ENCODE results near the gene C1orf21. TPM values are rescaled to one million over a fixed set of nuclear protein-coding genes. Genes with fewer than 3 reads are reported as not detected.
"Not testable (repeated sequence)": the region's sequence is repeated elsewhere in the genome, so short reads cannot be mapped to it uniquely, and the experiment has no call there.

C1orf21 gene
- 1.7 TPM for total RNA-seq

- H3K4me3 ChIP-seq (ENCODE audit: low read length) = peak within 1 kb of the TSS; percentile 51
- H3K9me3 ChIP-seq (ENCODE audit: low read depth, low read length) = no peaks in the 10 kb centered on the region
- H3K27me3 ChIP-seq (ENCODE audit: insufficient read depth, low read length) = peaks cover 29% of the 10 kb centered on the region
- H3K4me1 ChIP-seq (ENCODE audit: insufficient read depth, low read length) = peaks cover 25% of the 10 kb centered on the region
Measured at GRCh38 chr1:184386312-184387068, at the start of gene C1orf21. C1orf21 (plus strand) TSS chr1:184387029; CDS start chr1:184477510, 90,481 bp downstream.

- not testable (repeated sequence) for H3K27me3 ChIP-seq (ENCODE audit: insufficient read depth, low read length); H3K9me3 ChIP-seq (ENCODE audit: low read depth, low read length); H3K4me3 ChIP-seq (ENCODE audit: low read length); H3K4me1 ChIP-seq (ENCODE audit: insufficient read depth, low read length)
Measured at GRCh38 chr1:184337865-184338264, 49.0 kb upstream of the C1orf21 start.

GRCh38 chr1:184340984-184341383 is 45.8 kb upstream of the C1orf21 start:
- H3K27me3 ChIP-seq (ENCODE audit: insufficient read depth, low read length) = no peaks in the 10 kb centered on the region
- H3K4me1 ChIP-seq (ENCODE audit: insufficient read depth, low read length) = no peaks in the 10 kb centered on the region
- H3K4me3 ChIP-seq (ENCODE audit: low read length) = no peak overlapping the region
- peaks cover 6% of the 10 kb centered on the region for H3K9me3 ChIP-seq (ENCODE audit: low read depth, low read length)

- H3K9me3 ChIP-seq (ENCODE audit: low read depth, low read length) = no peaks in the 10 kb centered on the region
- no peaks in the 10 kb centered on the region for H3K4me1 ChIP-seq (ENCODE audit: insufficient read depth, low read length)
- no peak overlapping the region for H3K4me3 ChIP-seq (ENCODE audit: low read length)
- H3K27me3 ChIP-seq (ENCODE audit: insufficient read depth, low read length) = no peaks in the 10 kb centered on the region
Measured at GRCh38 chr1:184350573-184350972, 36.3 kb upstream of the C1orf21 start.

GRCh38 chr1:184351416-184351975 is 35.3 kb upstream of the C1orf21 start:
- Histone ChIP-seq H3K9me3 (ENCODE audit: low read depth, low read length) (no peaks in the 10 kb centered on the region), H3K27me3 (ENCODE audit: insufficient read depth, low read length) (no peaks in the 10 kb centered on the region)

GRCh38 chr1:184352776-184353175 is 34.1 kb upstream of the C1orf21 start:
- H3K27me3 ChIP-seq (ENCODE audit: insufficient read depth, low read length) = no peaks in the 10 kb centered on the region
- H3K4me3 ChIP-seq (ENCODE audit: low read length) = no peak overlapping the region
- no peaks in the 10 kb centered on the region for H3K9me3 ChIP-seq (ENCODE audit: low read depth, low read length)
- no peaks in the 10 kb centered on the region for H3K4me1 ChIP-seq (ENCODE audit: insufficient read depth, low read length)

More at GRCh38 chr1:184351416-184351975, 35.3 kb upstream of the C1orf21 start:
- Histone ChIP-seq H3K4me3 (ENCODE audit: low read length) (no peak overlapping the region), H3K4me1 (ENCODE audit: insufficient read depth, low read length) (no peaks in the 10 kb centered on the region)

- no peaks in the 10 kb centered on the region for H3K4me1 ChIP-seq (ENCODE audit: insufficient read depth, low read length)
- no peaks in the 10 kb centered on the region for H3K27me3 ChIP-seq (ENCODE audit: insufficient read depth, low read length)
- H3K9me3 ChIP-seq (ENCODE audit: low read depth, low read length) = no peaks in the 10 kb centered on the region
- no peak overlapping the region for H3K4me3 ChIP-seq (ENCODE audit: low read length)
Measured at GRCh38 chr1:184354719-184355118, 32.1 kb upstream of the C1orf21 start.

- no peak overlapping the region for H3K4me3 ChIP-seq (ENCODE audit: low read length)
- no peaks in the 10 kb centered on the region for H3K9me3 ChIP-seq (ENCODE audit: low read depth, low read length)
- H3K27me3 ChIP-seq (ENCODE audit: insufficient read depth, low read length) = no peaks in the 10 kb centered on the region
- no peaks in the 10 kb centered on the region for H3K4me1 ChIP-seq (ENCODE audit: insufficient read depth, low read length)
Measured at GRCh38 chr1:184356891-184357290, 29.9 kb upstream of the C1orf21 start.

GRCh38 chr1:184358256-184358655 is 28.6 kb upstream of the C1orf21 start:
- Histone ChIP-seq H3K4me3 (ENCODE audit: low read length) (no peak overlapping the region), H3K27me3 (ENCODE audit: insufficient read depth, low read length) (no peaks in the 10 kb centered on the region), H3K9me3 (ENCODE audit: low read depth, low read length) (no peaks in the 10 kb centered on the region), H3K4me1 (ENCODE audit: insufficient read depth, low read length) (no peaks in the 10 kb centered on the region)

- Histone ChIP-seq H3K27me3 (ENCODE audit: insufficient read depth, low read length) (no peaks in the 10 kb centered on the region), H3K9me3 (ENCODE audit: low read depth, low read length) (no peaks in the 10 kb centered on the region), H3K4me3 (ENCODE audit: low read length) (no peak overlapping the region), H3K4me1 (ENCODE audit: insufficient read depth, low read length) (no peaks in the 10 kb centered on the region)
Measured at GRCh38 chr1:184359909-184360308, 26.9 kb upstream of the C1orf21 start.

GRCh38 chr1:184362876-184363275 is 24.0 kb upstream of the C1orf21 start:
- no peaks in the 10 kb centered on the region for H3K9me3 ChIP-seq (ENCODE audit: low read depth, low read length)
- H3K4me1 ChIP-seq (ENCODE audit: insufficient read depth, low read length) = no peaks in the 10 kb centered on the region
- no peak overlapping the region for H3K4me3 ChIP-seq (ENCODE audit: low read length)
- no peaks in the 10 kb centered on the region for H3K27me3 ChIP-seq (ENCODE audit: insufficient read depth, low read length)

GRCh38 chr1:184365699-184366098 is 21.1 kb upstream of the C1orf21 start:
- Histone ChIP-seq H3K4me3 (ENCODE audit: low read length) (no peak overlapping the region), H3K9me3 (ENCODE audit: low read depth, low read length) (no peaks in the 10 kb centered on the region), H3K27me3 (ENCODE audit: insufficient read depth, low read length) (no peaks in the 10 kb centered on the region), H3K4me1 (ENCODE audit: insufficient read depth, low read length) (no peaks in the 10 kb centered on the region)

GRCh38 chr1:184366997-184367396 is 19.8 kb upstream of the C1orf21 start:
- Histone ChIP-seq H3K9me3 (ENCODE audit: low read depth, low read length) (no peaks in the 10 kb centered on the region), H3K4me3 (ENCODE audit: low read length) (no peak overlapping the region), H3K27me3 (ENCODE audit: insufficient read depth, low read length) (no peaks in the 10 kb centered on the region), H3K4me1 (ENCODE audit: insufficient read depth, low read length) (no peaks in the 10 kb centered on the region)

GRCh38 chr1:184367427-184368038 is 19.3 kb upstream of the C1orf21 start:
- Histone ChIP-seq H3K27me3 (ENCODE audit: insufficient read depth, low read length) (no peaks in the 10 kb centered on the region), H3K4me1 (ENCODE audit: insufficient read depth, low read length) (no peaks in the 10 kb centered on the region), H3K9me3 (ENCODE audit: low read depth, low read length) (no peaks in the 10 kb centered on the region), H3K4me3 (ENCODE audit: low read length) (no peak overlapping the region)

GRCh38 chr1:184368354-184368753 is 18.5 kb upstream of the C1orf21 start:
- Histone ChIP-seq H3K4me1 (ENCODE audit: insufficient read depth, low read length) (no peaks in the 10 kb centered on the region), H3K9me3 (ENCODE audit: low read depth, low read length) (no peaks in the 10 kb centered on the region), H3K27me3 (ENCODE audit: insufficient read depth, low read length) (no peaks in the 10 kb centered on the region), H3K4me3 (ENCODE audit: low read length) (no peak overlapping the region)
